HG02938 (cell line): ENCODE measurements around the gene EXOC3.
"Not testable (repeated sequence)": the region's sequence is repeated elsewhere in the genome, so short reads cannot be mapped to it uniquely, and the experiment has no call there.

ENCODE experiments used
- ATAC-seq: cut with Tn5 transposase; IDR thresholded peaks from one replicate; pipeline ENCODE4 v1.9.1; 2021; ENCODE audit warnings: mild to moderate bottlenecking, moderate library complexity; ENCODE audit not compliant: unreplicated experiment

EXOC3 gene

GRCh38 chr5:484556-484955, 41.6 kb downstream of the EXOC3 start:
- no peak for ATAC-seq

GRCh38 chr5:485113-485945, 42.4 kb downstream of the EXOC3 start:
- ATAC-seq = no peak

- ATAC-seq = no peak
Observed at GRCh38 chr5:485946-486491, 43.0 kb downstream of the EXOC3 start.

- not testable (repeated sequence) for ATAC-seq
Observed at GRCh38 chr5:486597-486996, 43.6 kb downstream of the EXOC3 start.

GRCh38 chr5:488241-488640, 45.3 kb downstream of the EXOC3 start:
- no peak for ATAC-seq

GRCh38 chr5:488744-489688, 46.0 kb downstream of the EXOC3 start:
- ATAC-seq = no peak

- no peak for ATAC-seq
Observed at GRCh38 chr5:489689-490080, 46.7 kb downstream of the EXOC3 start.

GRCh38 chr5:490116-491106, 47.4 kb downstream of the EXOC3 start:
- no peak for ATAC-seq

GRCh38 chr5:491119-491855, 48.3 kb downstream of the EXOC3 start:
- no peak for ATAC-seq

- ATAC-seq = no peak
Observed at GRCh38 chr5:491856-492155, 48.8 kb downstream of the EXOC3 start.

- no peak for ATAC-seq
Observed at GRCh38 chr5:492314-492893, 49.4 kb downstream of the EXOC3 start.

- ATAC-seq = no peak
Observed at GRCh38 chr5:493119-493701, 50.2 kb downstream of the EXOC3 start.

- no peak for ATAC-seq
Observed at GRCh38 chr5:493758-494157, 50.8 kb downstream of the EXOC3 start.

- no peak for ATAC-seq
Observed at GRCh38 chr5:494667-495255, 51.8 kb downstream of the EXOC3 start.

GRCh38 chr5:496028-496427, 53.1 kb downstream of the EXOC3 start:
- no peak for ATAC-seq

- no peak for ATAC-seq
Observed at GRCh38 chr5:497090-497700, 54.2 kb downstream of the EXOC3 start.

- ATAC-seq = no peak
Observed at GRCh38 chr5:497871-498509, 55.0 kb downstream of the EXOC3 start.
